ENCODE results near the gene CABLES2. TPM values are rescaled to one million over a fixed set of nuclear protein-coding genes. Genes with fewer than 3 reads are reported as not detected.

Gene CABLES2
- total RNA-seq, 1 experiment from 2014 or later = 7.5 TPM

- ChIA-PET POLR2A (no interaction called here), CTCF (interaction anchor here (1.0 to 1.6 kb wide), 3 partner anchors 12 to 383 kb away, joined by 3 to 5 read pairs (median 3); partner anchors contain the start of gene MRGBP)
- no peak overlapping the region for H3K27ac Mint-ChIP-seq
- no peak for DNase-seq (ENCODE audit: low spot score)
- ATAC-seq = no peak
- no peaks in the 10 kb centered on the region for H3K4me1 Mint-ChIP-seq
- no peak overlapping the region for H3K4me3 Mint-ChIP-seq
- TF ChIP-seq GRHL2 (CRISPR knock-in tag; IDR thresholded peaks at IDR 0.05; ENCODE audit: insufficient replicate concordance, severe bottlenecking) = no peak
- TF ChIP-seq CBFB (CRISPR knock-in tag; IDR thresholded peaks at IDR 0.05; ENCODE audit: low read depth) = no peak
- no peak for TF ChIP-seq CDX4 (CRISPR knock-in tag; IDR thresholded peaks at IDR 0.05; ENCODE audit: borderline replicate concordance)
- no peak for TF ChIP-seq CREB1 (CRISPR knock-in tag; IDR thresholded peaks at IDR 0.05)
- no peak for TF ChIP-seq TCF7 (CRISPR knock-in tag; IDR thresholded peaks at IDR 0.05; ENCODE audit: low read depth)
- TF ChIP-seq ZNF423 (CRISPR knock-in tag; IDR thresholded peaks at IDR 0.05) = no peak
- no peak for TF ChIP-seq TP53 (CRISPR knock-in tag; IDR thresholded peaks at IDR 0.05)
- TF ChIP-seq, protein P1, sequence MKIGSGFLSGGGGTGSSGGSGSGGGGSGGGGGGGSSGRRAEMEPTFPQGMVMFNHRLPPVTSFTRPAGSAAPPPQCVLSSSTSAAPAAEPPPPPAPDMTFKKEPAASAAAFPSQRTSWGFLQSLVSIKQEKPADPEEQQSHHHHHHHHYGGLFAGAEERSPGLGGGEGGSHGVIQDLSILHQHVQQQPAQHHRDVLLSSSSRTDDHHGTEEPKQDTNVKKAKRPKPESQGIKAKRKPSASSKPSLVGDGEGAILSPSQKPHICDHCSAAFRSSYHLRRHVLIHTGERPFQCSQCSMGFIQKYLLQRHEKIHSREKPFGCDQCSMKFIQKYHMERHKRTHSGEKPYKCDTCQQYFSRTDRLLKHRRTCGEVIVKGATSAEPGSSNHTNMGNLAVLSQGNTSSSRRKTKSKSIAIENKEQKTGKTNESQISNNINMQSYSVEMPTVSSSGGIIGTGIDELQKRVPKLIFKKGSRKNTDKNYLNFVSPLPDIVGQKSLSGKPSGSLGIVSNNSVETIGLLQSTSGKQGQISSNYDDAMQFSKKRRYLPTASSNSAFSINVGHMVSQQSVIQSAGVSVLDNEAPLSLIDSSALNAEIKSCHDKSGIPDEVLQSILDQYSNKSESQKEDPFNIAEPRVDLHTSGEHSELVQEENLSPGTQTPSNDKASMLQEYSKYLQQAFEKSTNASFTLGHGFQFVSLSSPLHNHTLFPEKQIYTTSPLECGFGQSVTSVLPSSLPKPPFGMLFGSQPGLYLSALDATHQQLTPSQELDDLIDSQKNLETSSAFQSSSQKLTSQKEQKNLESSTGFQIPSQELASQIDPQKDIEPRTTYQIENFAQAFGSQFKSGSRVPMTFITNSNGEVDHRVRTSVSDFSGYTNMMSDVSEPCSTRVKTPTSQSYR (CRISPR knock-in tag; IDR thresholded peaks at IDR 0.05) = no peak
- TF ChIP-seq, protein P2, sequence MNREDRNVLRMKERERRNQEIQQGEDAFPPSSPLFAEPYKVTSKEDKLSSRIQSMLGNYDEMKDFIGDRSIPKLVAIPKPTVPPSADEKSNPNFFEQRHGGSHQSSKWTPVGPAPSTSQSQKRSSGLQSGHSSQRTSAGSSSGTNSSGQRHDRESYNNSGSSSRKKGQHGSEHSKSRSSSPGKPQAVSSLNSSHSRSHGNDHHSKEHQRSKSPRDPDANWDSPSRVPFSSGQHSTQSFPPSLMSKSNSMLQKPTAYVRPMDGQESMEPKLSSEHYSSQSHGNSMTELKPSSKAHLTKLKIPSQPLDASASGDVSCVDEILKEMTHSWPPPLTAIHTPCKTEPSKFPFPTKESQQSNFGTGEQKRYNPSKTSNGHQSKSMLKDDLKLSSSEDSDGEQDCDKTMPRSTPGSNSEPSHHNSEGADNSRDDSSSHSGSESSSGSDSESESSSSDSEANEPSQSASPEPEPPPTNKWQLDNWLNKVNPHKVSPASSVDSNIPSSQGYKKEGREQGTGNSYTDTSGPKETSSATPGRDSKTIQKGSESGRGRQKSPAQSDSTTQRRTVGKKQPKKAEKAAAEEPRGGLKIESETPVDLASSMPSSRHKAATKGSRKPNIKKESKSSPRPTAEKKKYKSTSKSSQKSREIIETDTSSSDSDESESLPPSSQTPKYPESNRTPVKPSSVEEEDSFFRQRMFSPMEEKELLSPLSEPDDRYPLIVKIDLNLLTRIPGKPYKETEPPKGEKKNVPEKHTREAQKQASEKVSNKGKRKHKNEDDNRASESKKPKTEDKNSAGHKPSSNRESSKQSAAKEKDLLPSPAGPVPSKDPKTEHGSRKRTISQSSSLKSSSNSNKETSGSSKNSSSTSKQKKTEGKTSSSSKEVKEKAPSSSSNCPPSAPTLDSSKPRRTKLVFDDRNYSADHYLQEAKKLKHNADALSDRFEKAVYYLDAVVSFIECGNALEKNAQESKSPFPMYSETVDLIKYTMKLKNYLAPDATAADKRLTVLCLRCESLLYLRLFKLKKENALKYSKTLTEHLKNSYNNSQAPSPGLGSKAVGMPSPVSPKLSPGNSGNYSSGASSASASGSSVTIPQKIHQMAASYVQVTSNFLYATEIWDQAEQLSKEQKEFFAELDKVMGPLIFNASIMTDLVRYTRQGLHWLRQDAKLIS (CRISPR knock-in tag; IDR thresholded peaks at IDR 0.05; ENCODE audit: borderline replicate concordance) = no peak
- TF ChIP-seq FOXK1 (CRISPR knock-in tag; IDR thresholded peaks at IDR 0.05) = no peak
- TF ChIP-seq PRDM15 (CRISPR knock-in tag; IDR thresholded peaks at IDR 0.05) = no peak
- no peaks in the 10 kb centered on the region for H3K9me3 Mint-ChIP-seq
- H3K36me3 Mint-ChIP-seq = no peaks in the 10 kb centered on the region
- H3K27me3 Mint-ChIP-seq (ENCODE audit: low read depth) = peaks cover 5% of the 10 kb centered on the region
These were observed 6.0 kb upstream of the CABLES2 start for GRCh38 chr20:62413025-62413570.

DNA sequence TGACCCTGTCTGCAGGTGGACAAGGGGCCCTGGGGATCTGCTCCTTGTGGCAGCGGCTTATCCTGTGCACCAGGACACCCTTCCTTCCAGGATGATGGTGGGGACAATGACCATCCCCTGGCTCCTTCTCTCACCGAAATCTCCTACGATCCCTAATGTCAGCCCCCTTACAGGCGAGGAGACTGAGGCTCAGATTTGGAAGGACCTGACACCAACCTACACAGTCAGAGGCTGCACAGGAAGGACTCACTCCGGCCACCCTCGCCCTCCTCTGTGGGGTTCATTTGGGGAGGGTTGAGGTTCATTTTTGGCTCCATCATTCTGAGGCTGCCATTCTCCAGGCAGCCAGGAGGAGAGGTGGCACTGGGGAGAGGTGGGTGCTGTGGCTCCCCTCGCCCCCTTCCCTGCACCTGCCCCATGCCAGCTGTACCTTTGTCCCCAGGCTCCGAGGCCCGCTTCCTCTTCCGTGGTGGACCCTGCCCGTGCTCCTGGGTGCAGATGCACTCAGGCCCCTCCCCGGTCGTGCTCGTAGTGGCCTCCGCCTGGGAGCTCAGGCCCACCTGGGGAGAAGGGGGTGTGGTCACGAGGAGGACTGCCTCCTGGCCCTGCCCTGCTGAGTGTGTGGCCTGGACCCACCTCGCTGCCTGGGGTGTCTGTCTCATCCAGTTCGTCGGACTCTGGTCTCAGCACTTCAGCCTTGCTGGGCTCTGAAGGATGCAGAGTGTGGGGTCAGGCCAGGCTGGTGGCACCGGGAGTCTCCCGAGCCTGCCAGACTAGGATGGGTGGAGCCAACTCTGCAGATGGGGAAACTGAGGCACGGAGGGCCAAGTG, 5.3 kb upstream of the CABLES2 start:
- CTCF ChIA-PET = interaction anchor here (1.2 to 3.1 kb wide), 3 partner anchors 12 to 15 kb away, joined by 3 to 27 read pairs (median 3); partner anchors contain the start of gene RBBP8NL
- Mint-ChIP-seq H3K36me3 (no peaks in the 10 kb centered on the region), H3K27me3 (ENCODE audit: low read depth) (peaks cover 5% of the 10 kb centered on the region), H3K27ac (no peak overlapping the region), H3K9me3 (no peaks in the 10 kb centered on the region), H3K4me1 (no peaks in the 10 kb centered on the region), H3K4me3 (no peak overlapping the region)
- ATAC-seq (no peak), DNase-seq (ENCODE audit: low spot score) (no peak)
- TF ChIP-seq SOX15 (CRISPR knock-in tag; IDR thresholded peaks at IDR 0.05) = no peak
- TF ChIP-seq, protein P3, sequence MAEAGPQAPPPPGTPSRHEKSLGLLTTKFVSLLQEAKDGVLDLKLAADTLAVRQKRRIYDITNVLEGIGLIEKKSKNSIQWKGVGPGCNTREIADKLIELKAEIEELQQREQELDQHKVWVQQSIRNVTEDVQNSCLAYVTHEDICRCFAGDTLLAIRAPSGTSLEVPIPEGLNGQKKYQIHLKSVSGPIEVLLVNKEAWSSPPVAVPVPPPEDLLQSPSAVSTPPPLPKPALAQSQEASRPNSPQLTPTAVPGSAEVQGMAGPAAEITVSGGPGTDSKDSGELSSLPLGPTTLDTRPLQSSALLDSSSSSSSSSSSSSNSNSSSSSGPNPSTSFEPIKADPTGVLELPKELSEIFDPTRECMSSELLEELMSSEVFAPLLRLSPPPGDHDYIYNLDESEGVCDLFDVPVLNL (CRISPR knock-in tag; IDR thresholded peaks at IDR 0.05; ENCODE audit: borderline replicate concordance, low read depth) = no peak
- POLR2A ChIA-PET = no interaction called here
